ENCODE data around the gene ACOT13. TPM values are rescaled to one million over a fixed set of nuclear protein-coding genes. Genes with fewer than 3 reads are reported as not detected.

ACOT13 gene
- 10 to 100 TPM; 11.1 to 12.5 TPM for total RNA-seq
- polyA plus RNA-seq: 10 to 100 TPM; 17.3 to 19.3 TPM

DNA sequence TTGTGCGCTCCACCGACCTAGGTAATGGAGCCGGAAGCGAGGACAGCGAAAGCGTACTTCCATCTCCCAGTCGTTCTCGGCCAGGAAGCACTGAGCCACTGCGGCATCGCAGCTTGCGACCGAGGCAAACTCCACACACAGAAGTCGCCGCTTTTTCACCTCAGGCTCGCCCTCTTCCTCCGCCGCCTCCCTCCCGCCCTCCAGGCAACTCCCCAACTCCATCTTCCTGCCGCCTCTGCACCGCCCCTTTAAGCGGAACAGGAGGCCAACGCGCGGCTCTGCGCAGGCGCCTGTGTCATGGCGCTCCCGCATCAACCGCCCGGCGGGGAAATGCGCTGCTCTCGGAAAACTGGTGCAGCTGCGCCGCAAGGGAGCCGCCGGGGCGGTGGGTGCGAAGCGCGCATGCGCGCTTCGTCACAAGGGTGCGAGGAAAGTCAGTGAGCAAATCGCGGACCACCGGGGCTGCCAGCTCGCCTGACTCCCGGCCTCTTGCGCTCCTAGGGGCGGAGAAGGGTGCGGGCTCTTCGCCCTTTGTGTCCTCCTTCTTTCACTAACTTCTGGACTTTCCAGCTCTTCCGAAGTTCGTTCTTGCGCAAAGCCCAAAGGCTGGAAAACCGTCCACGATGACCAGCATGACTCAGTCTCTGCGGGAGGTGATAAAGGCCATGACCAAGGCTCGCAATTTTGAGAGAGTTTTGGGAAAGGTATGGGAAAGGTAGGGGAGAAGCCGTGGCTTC is at the start of gene ACOT13, which contains the start of gene TDP2:
Gene ACOT13 (plus strand): TSS at position 437 of the 737 bp plus-strand sequence. CDS start 187 bp downstream, at position 624.
Gene TDP2 (minus strand): TSS at position 259 of the 737 bp plus-strand sequence. CDS start 37 bp downstream, at position 222.
- H3K27me3 ChIP-seq (ENCODE audit: insufficient read depth, low read length): no peaks in the 10 kb centered on the region
- Mint-ChIP-seq H3K27ac (peak within 1 kb of the TSS; percentile 95 to 100 (median 98)), H3K4me1 (peaks cover 34 to 73% (median 51%) of the 10 kb centered on the region in 4 donors), H3K27me3 (no peaks in the 10 kb centered on the region), H3K9me3 (peaks cover 0 to 8% (median 3%) of the 10 kb centered on the region in 8 donors), H3K36me3 (peaks cover 34 to 51% of the 10 kb centered on the region in 2 donors), H3K4me3 (peak within 1 kb of the TSS; percentile 96 to 100 (median 99))
- peak within 1 kb of the TSS; percentile 79 to 97 for H3K4me3 ChIP-seq (ENCODE audit: low read length in 2 of 2)
- ChIA-PET POLR2A (ENCODE audit: partially characterized antibody) (interaction anchor here (0.7 to 3.5 kb wide), 19 partner anchors 9 to 1354 kb away, joined by 3 to 45 read pairs (median 5); partner anchors contain the start of genes ALDH5A1, C6orf62, GMNN and KIAA0319), CTCF (ENCODE audit: partially characterized antibody) (interaction anchor here (1.2 to 3.9 kb wide), 3 partner anchors 31 to 88 kb away, joined by 3 to 36 read pairs (median 6); no protein-coding TSS in a partner anchor)
- H3K9me3 ChIP-seq (ENCODE audit: control insufficient read depth in 1 of 2, low read length in 2 of 2): no peaks in the 10 kb centered on the region
- DNase-seq: peak; percentile 97 to 98 (median 98)
- H3K27ac ChIP-seq (ENCODE audit: low read depth, low read length): peak within 1 kb of the TSS; percentile 86
- H3K4me1 ChIP-seq (ENCODE audit: insufficient read depth, low read length): peaks cover 43% of the 10 kb centered on the region
- H3K36me3 ChIP-seq (ENCODE audit: insufficient read depth, low read length): peaks cover 14% of the 10 kb centered on the region
- intact Hi-C loops (cut with micrococcal nuclease): loop anchor here (1.0 to 10.0 kb wide), 5 partner anchors 21 to 172 kb away; partner anchors contain the start of genes ALDH5A1, GMNN and KIAA0319

DNA sequence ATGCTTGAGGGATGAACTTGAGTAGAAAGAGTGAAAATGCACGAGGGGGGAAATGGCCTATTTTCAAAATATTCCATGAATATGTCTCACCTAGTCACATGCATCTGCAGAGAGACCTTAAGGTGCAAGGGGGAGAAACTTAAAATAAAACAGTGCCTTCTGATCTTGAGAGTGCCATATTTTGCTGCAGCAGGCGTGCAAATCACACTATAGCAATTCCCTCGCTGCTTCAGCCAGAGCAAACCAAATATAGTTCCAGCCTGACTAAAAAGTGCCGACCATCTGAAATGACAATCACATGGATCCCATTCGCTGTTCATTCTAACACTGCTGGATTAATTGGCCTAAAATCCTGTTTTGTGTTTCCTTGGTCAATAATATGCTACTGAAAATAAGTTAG is 47.2 kb upstream of the ACOT13 start:
- H3K27me3 ChIP-seq (ENCODE audit: insufficient read depth, low read length): no peaks in the 10 kb centered on the region
- intact Hi-C loops (cut with micrococcal nuclease): no loop called here
- no peak overlapping the region for H3K27ac Mint-ChIP-seq
- ChIA-PET POLR2A (ENCODE audit: partially characterized antibody) (no interaction called here), CTCF (ENCODE audit: partially characterized antibody) (no interaction called here)
- H3K9me3 Mint-ChIP-seq: no peaks in the 10 kb centered on the region
- no peak overlapping the region for H3K27ac ChIP-seq (ENCODE audit: low read depth, low read length)
- no peaks in the 10 kb centered on the region for H3K9me3 ChIP-seq (ENCODE audit: control insufficient read depth in 1 of 2, low read length in 2 of 2)
- H3K36me3 ChIP-seq (ENCODE audit: insufficient read depth, low read length): no peaks in the 10 kb centered on the region
- DNase-seq: no peak
- H3K4me3 Mint-ChIP-seq: no peak overlapping the region
- no peaks in the 10 kb centered on the region for H3K36me3 Mint-ChIP-seq
- no peaks in the 10 kb centered on the region for H3K4me1 ChIP-seq (ENCODE audit: insufficient read depth, low read length)
- H3K4me1 Mint-ChIP-seq: no peaks in the 10 kb centered on the region
- H3K4me3 ChIP-seq (ENCODE audit: low read length in 2 of 2): no peak overlapping the region
- no peaks in the 10 kb centered on the region for H3K27me3 Mint-ChIP-seq

DNA sequence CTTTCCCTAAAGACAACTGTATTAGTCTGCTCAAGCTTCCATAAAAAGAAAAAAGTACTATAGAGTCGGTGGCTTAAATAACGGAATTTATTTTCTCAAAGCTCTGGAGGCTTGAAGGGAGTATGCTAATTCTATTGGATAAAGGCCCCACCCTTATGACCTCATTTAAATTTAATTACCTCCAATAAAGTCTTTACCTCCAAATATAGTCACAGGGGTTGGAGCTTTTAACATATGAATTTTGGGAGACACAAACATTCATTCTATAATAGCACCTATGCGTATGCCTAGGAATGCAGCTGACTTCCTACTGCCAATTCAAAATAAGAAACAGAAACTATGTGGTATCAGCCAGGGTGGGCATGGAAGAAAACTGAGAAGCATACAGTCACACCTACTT is 46.2 kb upstream of the ACOT13 start:
- Mint-ChIP-seq H3K9me3 (no peaks in the 10 kb centered on the region), H3K36me3 (no peaks in the 10 kb centered on the region), H3K4me3 (no peak overlapping the region), H3K4me1 (no peaks in the 10 kb centered on the region), H3K27me3 (no peaks in the 10 kb centered on the region), H3K27ac (no peak overlapping the region)
- H3K36me3 ChIP-seq (ENCODE audit: insufficient read depth, low read length): no peaks in the 10 kb centered on the region
- intact Hi-C loops (cut with micrococcal nuclease): no loop called here
- H3K9me3 ChIP-seq (ENCODE audit: control insufficient read depth in 1 of 2, low read length in 2 of 2): no peaks in the 10 kb centered on the region
- ChIA-PET POLR2A (ENCODE audit: partially characterized antibody) (no interaction called here), CTCF (ENCODE audit: partially characterized antibody) (interaction anchor here (0.7 to 1.2 kb wide), 2 partner anchors 36 to 41 kb away, joined by 3 read pairs; no protein-coding TSS in a partner anchor)
- no peaks in the 10 kb centered on the region for H3K4me1 ChIP-seq (ENCODE audit: insufficient read depth, low read length)
- DNase-seq: no peak
- H3K27me3 ChIP-seq (ENCODE audit: insufficient read depth, low read length): no peaks in the 10 kb centered on the region
- H3K27ac ChIP-seq (ENCODE audit: low read depth, low read length): no peak overlapping the region
- H3K4me3 ChIP-seq (ENCODE audit: low read length in 2 of 2): no peak overlapping the region

DNA sequence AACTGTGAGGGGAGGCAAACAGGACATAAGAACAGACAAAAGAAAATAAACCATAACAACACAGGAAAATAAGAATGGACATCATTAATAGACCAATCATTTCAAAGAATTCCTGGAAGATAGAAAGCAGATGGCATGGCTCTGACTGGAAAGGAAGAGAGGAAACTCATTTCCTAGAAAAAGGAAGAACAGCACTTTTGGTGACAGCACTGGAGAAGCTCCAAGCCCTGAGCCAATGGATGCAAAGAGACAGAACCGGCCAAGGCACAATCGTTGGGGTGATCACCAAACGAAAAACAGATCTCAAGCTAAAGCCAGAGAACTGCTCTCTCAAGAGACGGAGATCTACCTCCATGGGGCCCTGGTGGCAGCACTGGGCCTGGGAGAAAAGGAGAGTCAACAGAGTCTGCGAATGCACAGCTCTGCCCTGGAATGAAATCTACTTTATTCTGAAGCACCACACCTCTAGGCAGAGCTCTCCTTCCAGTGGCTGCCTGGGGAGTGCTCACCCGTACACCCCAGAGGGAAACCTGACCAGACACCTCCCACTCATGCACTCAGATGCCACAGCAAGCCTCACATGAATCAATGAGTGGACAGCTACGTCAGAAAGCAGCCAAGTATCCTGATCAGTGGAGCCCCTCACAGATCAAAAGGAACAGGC is 45.1 kb upstream of the ACOT13 start:
- intact Hi-C loops (cut with micrococcal nuclease): no loop called here
- H3K4me3 ChIP-seq (ENCODE audit: low read length in 2 of 2): no peak overlapping the region
- Mint-ChIP-seq H3K4me3 (no peak overlapping the region), H3K27ac (no peak overlapping the region), H3K27me3 (no peaks in the 10 kb centered on the region), H3K4me1 (no peaks in the 10 kb centered on the region), H3K9me3 (no peaks in the 10 kb centered on the region), H3K36me3 (no peaks in the 10 kb centered on the region)
- POLR2A ChIA-PET (ENCODE audit: partially characterized antibody): no interaction called here
- no peak for DNase-seq
- no peaks in the 10 kb centered on the region for H3K4me1 ChIP-seq (ENCODE audit: insufficient read depth, low read length)
- H3K27me3 ChIP-seq (ENCODE audit: insufficient read depth, low read length): no peaks in the 10 kb centered on the region
- CTCF ChIA-PET (ENCODE audit: partially characterized antibody): interaction anchor here (1.0 to 1.2 kb wide), 2 partner anchors 13 to 42 kb away, joined by 3 read pairs; no protein-coding TSS in a partner anchor
- no peak overlapping the region for H3K27ac ChIP-seq (ENCODE audit: low read depth, low read length)
- H3K9me3 ChIP-seq (ENCODE audit: control insufficient read depth in 1 of 2, low read length in 2 of 2): no peaks in the 10 kb centered on the region
- H3K36me3 ChIP-seq (ENCODE audit: insufficient read depth, low read length): no peaks in the 10 kb centered on the region

DNA sequence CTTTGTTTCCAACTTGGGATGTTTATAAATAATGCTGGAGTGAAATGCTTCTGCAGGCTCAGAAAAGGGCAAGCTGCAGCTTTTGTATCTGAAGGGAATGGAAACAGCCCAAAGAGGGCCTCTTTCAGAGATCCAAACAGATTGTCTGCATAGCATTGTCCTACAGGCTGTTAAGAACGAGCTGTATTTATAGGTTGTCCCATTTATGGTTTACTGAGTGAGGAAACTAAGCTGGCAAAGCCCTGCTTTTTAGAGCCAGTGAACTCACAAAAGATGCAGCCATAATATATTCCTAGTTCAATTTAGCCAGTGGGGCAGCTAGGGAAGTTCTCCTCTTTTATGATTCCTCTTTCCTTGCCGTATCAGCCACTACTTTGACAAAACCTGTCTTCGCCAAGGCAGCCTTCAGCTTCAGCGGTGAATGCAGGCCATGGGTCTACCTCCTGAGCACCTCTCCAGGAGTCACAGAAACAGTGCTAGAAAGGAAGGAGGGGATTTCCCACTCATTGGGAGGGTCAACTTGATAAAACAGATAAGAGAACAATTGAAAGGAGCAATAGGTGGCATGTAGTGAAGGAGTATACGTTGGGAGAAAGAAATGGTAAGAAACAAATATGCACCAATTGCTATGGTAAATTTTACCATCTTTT is 35.9 kb upstream of the ACOT13 start:
- DNase-seq: no peak
- no peaks in the 10 kb centered on the region for H3K36me3 ChIP-seq (ENCODE audit: insufficient read depth, low read length)
- no peak overlapping the region for H3K4me3 ChIP-seq (ENCODE audit: low read length in 2 of 2)
- Mint-ChIP-seq H3K4me1 (peaks cover 0 to 2% (median 0%) of the 10 kb centered on the region in 4 donors), H3K4me3 (no peak overlapping the region), H3K27ac (no peak overlapping the region), H3K36me3 (no peaks in the 10 kb centered on the region), H3K27me3 (peaks cover 7 to 11% of the 10 kb centered on the region in 2 donors), H3K9me3 (no peaks in the 10 kb centered on the region)
- no peaks in the 10 kb centered on the region for H3K4me1 ChIP-seq (ENCODE audit: insufficient read depth, low read length)
- ChIA-PET CTCF (ENCODE audit: partially characterized antibody) (no interaction called here), POLR2A (ENCODE audit: partially characterized antibody) (no interaction called here)
- H3K27me3 ChIP-seq (ENCODE audit: insufficient read depth, low read length): peaks cover 5% of the 10 kb centered on the region
- H3K9me3 ChIP-seq (ENCODE audit: control insufficient read depth in 1 of 2, low read length in 2 of 2): no peaks in the 10 kb centered on the region
- no peak overlapping the region for H3K27ac ChIP-seq (ENCODE audit: low read depth, low read length)
- intact Hi-C loops (cut with micrococcal nuclease): no loop called here

DNA sequence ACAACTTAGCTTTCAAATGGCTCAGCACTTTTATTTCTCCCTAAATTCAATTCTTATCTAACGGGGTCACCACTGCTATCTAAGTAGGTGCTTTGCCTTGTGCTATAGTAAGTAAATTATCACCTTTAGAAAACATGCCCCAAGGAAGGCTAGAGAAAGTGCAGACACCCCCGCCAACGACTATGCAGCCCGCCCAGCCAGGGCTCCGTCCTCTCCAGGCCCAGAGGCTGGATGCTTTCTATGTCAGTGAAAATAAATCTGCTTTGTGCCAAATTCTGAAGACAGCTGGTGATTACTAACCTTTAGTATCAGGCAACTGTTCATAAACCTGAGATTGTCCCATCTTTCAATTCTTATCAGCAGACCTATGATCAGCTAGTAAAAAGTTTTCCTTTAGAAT is 35.2 kb upstream of the ACOT13 start:
- peaks cover 7 to 11% of the 10 kb centered on the region in 2 donors for H3K27me3 Mint-ChIP-seq
- no peaks in the 10 kb centered on the region for H3K36me3 ChIP-seq (ENCODE audit: insufficient read depth, low read length)
- no peaks in the 10 kb centered on the region for H3K36me3 Mint-ChIP-seq
- no peak overlapping the region for H3K27ac ChIP-seq (ENCODE audit: low read depth, low read length)
- H3K4me3 Mint-ChIP-seq: no peak overlapping the region
- H3K4me1 Mint-ChIP-seq: peaks cover 0 to 2% (median 0%) of the 10 kb centered on the region in 4 donors
- no peak overlapping the region for H3K27ac Mint-ChIP-seq
- no peaks in the 10 kb centered on the region for H3K9me3 Mint-ChIP-seq
- POLR2A ChIA-PET (ENCODE audit: partially characterized antibody): no interaction called here
- H3K9me3 ChIP-seq (ENCODE audit: control insufficient read depth in 1 of 2, low read length in 2 of 2): no peaks in the 10 kb centered on the region
- CTCF ChIA-PET (ENCODE audit: partially characterized antibody): no interaction called here
- intact Hi-C loops (cut with micrococcal nuclease): no loop called here
- peaks cover 5% of the 10 kb centered on the region for H3K27me3 ChIP-seq (ENCODE audit: insufficient read depth, low read length)
- no peaks in the 10 kb centered on the region for H3K4me1 ChIP-seq (ENCODE audit: insufficient read depth, low read length)
- no peak for DNase-seq
- H3K4me3 ChIP-seq (ENCODE audit: low read length in 2 of 2): no peak overlapping the region

DNA sequence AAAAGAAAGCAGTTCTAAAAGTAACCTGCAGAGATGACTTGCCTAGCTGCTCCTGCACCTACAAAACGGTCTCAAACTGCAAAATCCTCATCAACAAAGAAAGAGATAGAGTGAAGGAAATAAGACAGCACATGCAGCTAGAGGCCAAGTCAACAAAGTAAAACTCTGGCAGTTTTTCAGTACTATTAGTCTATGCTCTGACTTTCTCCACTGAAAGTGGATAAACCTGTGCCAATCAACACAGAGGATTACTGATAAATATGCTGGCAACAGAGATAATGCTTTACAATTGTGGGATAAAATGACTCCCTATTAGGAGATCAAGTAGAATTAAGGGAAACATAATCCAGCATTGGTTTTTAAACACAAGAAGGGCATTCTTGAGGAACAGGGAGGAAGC is 34.3 kb upstream of the ACOT13 start:
- Mint-ChIP-seq H3K9me3 (no peaks in the 10 kb centered on the region), H3K36me3 (no peaks in the 10 kb centered on the region), H3K4me3 (no peak overlapping the region), H3K27ac (no peak overlapping the region), H3K4me1 (peaks cover 0 to 2% (median 0%) of the 10 kb centered on the region in 4 donors), H3K27me3 (peaks cover 7 to 11% of the 10 kb centered on the region in 2 donors)
- no peak overlapping the region for H3K4me3 ChIP-seq (ENCODE audit: low read length in 2 of 2)
- intact Hi-C loops (cut with micrococcal nuclease): no loop called here
- CTCF ChIA-PET (ENCODE audit: partially characterized antibody): no interaction called here
- no peaks in the 10 kb centered on the region for H3K4me1 ChIP-seq (ENCODE audit: insufficient read depth, low read length)
- H3K27me3 ChIP-seq (ENCODE audit: insufficient read depth, low read length): peaks cover 5% of the 10 kb centered on the region
- H3K36me3 ChIP-seq (ENCODE audit: insufficient read depth, low read length): no peaks in the 10 kb centered on the region
- DNase-seq: no peak
- H3K27ac ChIP-seq (ENCODE audit: low read depth, low read length): no peak overlapping the region
- H3K9me3 ChIP-seq (ENCODE audit: control insufficient read depth in 1 of 2, low read length in 2 of 2): no peaks in the 10 kb centered on the region
- POLR2A ChIA-PET (ENCODE audit: partially characterized antibody): no interaction called here
